Neural progenitor cell (in vitro differentiated cells): ENCODE results near the gene ATP6V0C.

Experiments
- CTCF ChIP-seq: fragments of 200-600 bp; sonication (generic); IDR thresholded peaks from 2 replicates; pipeline ENCODE4 v1.5.1; 2017; ENCODE audit warnings: antibody characterized with exemption, mild to moderate bottlenecking
- EZH2 ChIP-seq: fragments of 200-600 bp; sonication (generic); IDR thresholded peaks from 2 replicates; pipeline ENCODE4 v1.6.1; 2017; ENCODE audit warnings: antibody characterized with exemption, mild to moderate bottlenecking, moderate library complexity

- TF ChIP-seq EZH2 (no peak), CTCF (no peak)
Measured at GRCh38 chr16:2484898-2485508, 28.7 kb upstream of the ATP6V0C start.
